Brain microvascular endothelial cell (primary cell): ENCODE measurements around the gene MMP13.
"Not testable (repeated sequence)": the region's sequence is repeated elsewhere in the genome, so short reads cannot be mapped to it uniquely, and the experiment has no call there.

ENCODE experiments used
- DNase-seq: peaks from one replicate; pipeline ENCODE4 v3.0.0-alpha.2; 2020
- H3K27ac ChIP-seq: fragments of 250-450 bp; sonication (Bioruptor Pico); 2 replicates; pipeline ENCODE4 v1.5.1; 2020; ENCODE audit warnings: mild to moderate bottlenecking, moderate library complexity
- H3K27me3 ChIP-seq: fragments of 250-450 bp; sonication (Bioruptor Pico); replicated peaks from 2 replicates; pipeline ENCODE4 v1.5.1; 2020; ENCODE audit warnings: mild to moderate bottlenecking
- H3K36me3 ChIP-seq: fragments of 250-450 bp; sonication (Bioruptor Pico); replicated peaks from 2 replicates; pipeline ENCODE4 v1.5.1; 2020; ENCODE audit warnings: mild to moderate bottlenecking
- H3K4me3 ChIP-seq: 2 replicates; pipeline ENCODE4 v1.5.1; 2011; ENCODE audit warnings: low read depth, mild to moderate bottlenecking, control low read depth, low read length, moderate library complexity
- CTCF ChIP-seq: IDR thresholded peaks from 2 replicates; pipeline ENCODE4 v1.5.1; 2011; ENCODE audit warnings: low read depth, mild to moderate bottlenecking, moderate library complexity, low read length, control low read depth, inconsistent platforms; ENCODE audit errors: missing control alignments
- in situ Hi-C: cut with HindIII; loops from 2 replicates; pipeline ENCODE4 v1.10.0; 2017; ENCODE audit warnings: low sequenced_read_pairs, low pct_ligation_motif_present

Gene MMP13

GRCh38 chr11:102955624-102956023 is at the start of gene MMP13:
TSS of gene MMP13 (minus strand) at chr11:102955732. CDS start at chr11:102955705, 27 bp downstream.
- TF ChIP-seq CTCF, result no peak
- in situ Hi-C loops, result no loop called here
- Histone ChIP-seq H3K27me3 (no peaks in the 10 kb centered on the region), H3K4me3 (no peak within 1 kb of the TSS), H3K36me3 (no peaks in the 10 kb centered on the region), H3K27ac (no peak within 1 kb of the TSS)
- no peak for DNase-seq

- H3K27me3 ChIP-seq, H3K27ac ChIP-seq, H3K36me3 ChIP-seq, in situ Hi-C loops, DNase-seq, H3K4me3 ChIP-seq: not testable (repeated sequence)
Observed at GRCh38 chr11:103004234-103004633, 48.7 kb upstream of the MMP13 start.

- Histone ChIP-seq H3K36me3 (no peaks in the 10 kb centered on the region), H3K4me3 (no peak overlapping the region), H3K27ac (no peak overlapping the region), H3K27me3 (no peaks in the 10 kb centered on the region)
- in situ Hi-C loops, result no loop called here
- DNase-seq, result no peak
- TF ChIP-seq CTCF, result peak; percentile 20
Observed at GRCh38 chr11:102994105-102994504, 38.6 kb upstream of the MMP13 start.

GRCh38 chr11:102991776-102992175 is 36.2 kb upstream of the MMP13 start:
- in situ Hi-C loops, result no loop called here
- no peak for TF ChIP-seq CTCF
- no peak overlapping the region for H3K27ac ChIP-seq
- H3K4me3 ChIP-seq, result no peak overlapping the region
- H3K36me3 ChIP-seq, result no peaks in the 10 kb centered on the region
- no peak for DNase-seq
- no peaks in the 10 kb centered on the region for H3K27me3 ChIP-seq

- in situ Hi-C loops, result no loop called here
- DNase-seq, result no peak
Observed at GRCh38 chr11:102990145-102990544, 34.6 kb upstream of the MMP13 start.

GRCh38 chr11:102989379-102990047 is 34.0 kb upstream of the MMP13 start:
- Histone ChIP-seq H3K36me3 (no peaks in the 10 kb centered on the region), H3K4me3 (no peak overlapping the region), H3K27ac (no peak overlapping the region), H3K27me3 (no peaks in the 10 kb centered on the region)
- in situ Hi-C loops, result no loop called here
- DNase-seq, result peak; percentile 32
- no peak for TF ChIP-seq CTCF

More at GRCh38 chr11:102990145-102990544, 34.6 kb upstream of the MMP13 start:
- TF ChIP-seq CTCF, result no peak
- no peaks in the 10 kb centered on the region for H3K27me3 ChIP-seq
- no peak overlapping the region for H3K4me3 ChIP-seq
- no peaks in the 10 kb centered on the region for H3K36me3 ChIP-seq
- no peak overlapping the region for H3K27ac ChIP-seq
